GM18870 (cell line): ENCODE measurements around the gene DNAJC5G.
"Not testable (repeated sequence)": the region's sequence is repeated elsewhere in the genome, so short reads cannot be mapped to it uniquely, and the experiment has no call there.

Experiments
- ATAC-seq: cut with Tn5 transposase; IDR thresholded peaks from one replicate; pipeline ENCODE4 v1.9.1; 2021; ENCODE audit warnings: moderate library complexity; ENCODE audit not compliant: unreplicated experiment

The DNAJC5G gene

DNA sequence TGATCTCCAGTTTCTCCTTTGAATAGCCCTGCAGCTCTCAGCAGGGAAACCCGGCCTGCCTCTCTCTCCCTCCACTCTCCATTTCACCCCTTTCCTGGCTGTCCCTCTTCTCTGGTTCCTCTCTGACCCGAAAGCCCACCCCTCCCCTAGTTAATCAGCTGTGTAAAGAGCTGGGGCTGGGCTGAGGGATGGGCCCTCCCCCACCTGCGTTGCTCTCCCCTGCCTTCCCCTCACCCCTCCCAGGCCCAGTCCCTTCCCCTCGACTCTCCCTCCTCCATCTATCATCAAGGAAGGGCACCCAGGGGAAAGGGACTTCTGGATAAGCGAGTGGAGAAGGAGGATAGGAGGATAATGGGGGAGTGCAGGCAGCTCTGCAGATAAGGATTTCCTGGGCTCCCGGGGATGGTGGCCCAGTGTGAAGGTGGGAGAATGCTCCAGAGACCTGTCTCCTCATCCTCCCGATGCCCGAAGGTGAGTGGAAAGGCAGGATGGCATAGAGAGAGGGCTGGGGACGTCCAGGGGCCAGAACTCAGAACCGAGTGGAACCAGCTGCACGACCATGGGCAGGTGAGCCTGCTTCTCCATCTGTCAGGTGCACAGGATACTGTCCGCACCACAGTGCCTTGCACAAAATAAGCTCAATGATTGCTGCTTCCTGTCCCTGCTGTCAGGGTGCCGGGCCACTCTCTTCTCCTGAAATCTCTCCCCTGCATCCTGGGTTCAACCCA lies 24.4 kb upstream of the DNAJC5G start:
- no peak for ATAC-seq

DNA sequence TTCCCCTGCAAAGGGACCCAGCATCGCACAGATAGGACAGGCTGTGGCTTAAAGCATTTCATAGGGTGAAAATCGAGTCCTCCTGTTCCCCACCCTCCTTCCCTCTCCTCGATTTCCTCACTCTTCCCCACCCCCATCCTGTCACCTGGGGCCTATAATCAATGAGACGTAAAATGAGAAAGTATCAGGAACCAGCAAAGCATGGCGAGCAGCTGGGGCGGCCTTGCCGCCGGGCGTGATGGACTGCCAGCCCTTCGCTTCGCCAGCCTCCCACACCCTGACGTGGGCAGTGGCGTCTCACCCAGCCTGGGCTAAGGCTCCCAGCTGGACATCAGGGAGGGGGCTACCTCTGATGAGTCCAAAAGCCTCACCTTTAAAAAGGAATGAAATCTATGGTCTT lies 23.5 kb upstream of the DNAJC5G start:
- no peak for ATAC-seq

- no peak for ATAC-seq
Measured at GRCh38 chr2:27255187-27255586, 20.0 kb upstream of the DNAJC5G start.

- ATAC-seq = no peak
Measured at GRCh38 chr2:27255660-27256059, 19.6 kb upstream of the DNAJC5G start.

- ATAC-seq = no peak
Measured at GRCh38 chr2:27256855-27257454, 18.3 kb upstream of the DNAJC5G start.

DNA sequence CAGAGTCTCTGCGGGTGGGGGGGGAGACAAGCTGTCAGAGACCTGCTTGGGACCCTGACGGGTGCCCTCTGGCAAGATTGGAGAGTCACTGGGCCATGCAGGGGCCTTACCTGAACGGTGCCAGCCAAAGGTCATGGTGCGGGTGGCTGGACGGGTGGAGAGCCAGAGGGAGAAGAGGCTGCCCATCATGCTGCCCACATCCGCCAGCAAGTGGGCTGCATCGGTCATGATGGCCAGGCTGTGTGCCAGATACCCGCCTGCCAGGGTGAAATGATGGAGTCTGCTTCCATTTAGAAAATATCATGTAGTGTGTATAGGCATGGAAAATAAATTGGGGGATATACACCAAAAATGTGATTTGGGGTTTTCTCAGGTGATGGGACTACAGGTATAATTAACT lies 17.2 kb upstream of the DNAJC5G start:
- ATAC-seq = no peak

DNA sequence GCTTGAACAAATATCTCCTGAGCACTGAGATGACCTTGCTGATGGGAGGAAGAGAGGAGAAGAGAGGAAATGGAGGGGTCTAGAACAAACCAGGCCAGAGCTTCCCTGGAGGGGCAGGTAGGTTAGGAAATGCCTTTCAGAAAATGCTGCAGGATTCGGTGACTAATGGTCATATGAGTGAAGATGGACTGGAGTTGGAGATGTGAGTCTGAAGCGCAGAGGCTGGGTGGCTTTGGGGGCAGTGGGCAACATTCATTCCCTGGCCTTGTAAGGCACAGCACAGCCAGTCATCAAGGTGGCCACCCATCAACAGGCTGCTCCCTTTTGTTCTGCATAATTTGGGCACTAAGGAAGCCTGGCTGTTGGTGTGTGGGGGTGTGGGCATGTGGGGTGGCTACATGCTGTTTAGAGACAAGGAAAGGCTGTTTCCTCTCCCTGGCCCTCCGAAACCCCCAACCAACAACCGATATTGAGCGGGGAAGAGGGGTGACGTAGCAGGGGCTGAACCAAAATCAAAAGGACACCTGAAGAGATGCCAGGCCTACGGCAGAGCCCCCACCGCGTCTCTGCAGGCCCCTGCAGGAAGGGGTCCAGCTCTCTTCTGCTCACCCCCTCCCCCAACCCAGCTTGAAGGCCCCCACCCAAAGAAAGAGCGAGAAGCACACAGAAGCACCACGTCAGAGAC lies 13.8 kb upstream of the DNAJC5G start:
- ATAC-seq = no peak

DNA sequence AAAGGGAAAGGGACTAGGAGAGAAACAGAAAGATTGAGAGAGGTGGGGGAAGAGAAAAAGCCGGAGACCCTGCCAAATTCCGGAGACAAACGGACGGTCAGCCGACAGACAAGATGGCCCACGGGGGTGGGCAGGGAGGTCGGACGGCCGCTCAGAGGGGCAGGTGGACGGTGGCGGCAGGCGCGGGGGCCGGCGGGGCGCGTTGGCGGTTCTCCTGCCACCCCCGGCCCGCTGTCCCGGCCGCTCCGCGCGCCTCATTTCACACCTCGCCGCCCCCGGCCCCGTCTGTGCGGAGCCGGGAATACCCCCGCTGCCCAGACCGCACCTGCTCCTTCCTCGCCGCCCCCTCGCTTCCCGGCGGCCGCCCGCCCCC lies 13.3 kb upstream of the DNAJC5G start:
- no peak for ATAC-seq

DNA sequence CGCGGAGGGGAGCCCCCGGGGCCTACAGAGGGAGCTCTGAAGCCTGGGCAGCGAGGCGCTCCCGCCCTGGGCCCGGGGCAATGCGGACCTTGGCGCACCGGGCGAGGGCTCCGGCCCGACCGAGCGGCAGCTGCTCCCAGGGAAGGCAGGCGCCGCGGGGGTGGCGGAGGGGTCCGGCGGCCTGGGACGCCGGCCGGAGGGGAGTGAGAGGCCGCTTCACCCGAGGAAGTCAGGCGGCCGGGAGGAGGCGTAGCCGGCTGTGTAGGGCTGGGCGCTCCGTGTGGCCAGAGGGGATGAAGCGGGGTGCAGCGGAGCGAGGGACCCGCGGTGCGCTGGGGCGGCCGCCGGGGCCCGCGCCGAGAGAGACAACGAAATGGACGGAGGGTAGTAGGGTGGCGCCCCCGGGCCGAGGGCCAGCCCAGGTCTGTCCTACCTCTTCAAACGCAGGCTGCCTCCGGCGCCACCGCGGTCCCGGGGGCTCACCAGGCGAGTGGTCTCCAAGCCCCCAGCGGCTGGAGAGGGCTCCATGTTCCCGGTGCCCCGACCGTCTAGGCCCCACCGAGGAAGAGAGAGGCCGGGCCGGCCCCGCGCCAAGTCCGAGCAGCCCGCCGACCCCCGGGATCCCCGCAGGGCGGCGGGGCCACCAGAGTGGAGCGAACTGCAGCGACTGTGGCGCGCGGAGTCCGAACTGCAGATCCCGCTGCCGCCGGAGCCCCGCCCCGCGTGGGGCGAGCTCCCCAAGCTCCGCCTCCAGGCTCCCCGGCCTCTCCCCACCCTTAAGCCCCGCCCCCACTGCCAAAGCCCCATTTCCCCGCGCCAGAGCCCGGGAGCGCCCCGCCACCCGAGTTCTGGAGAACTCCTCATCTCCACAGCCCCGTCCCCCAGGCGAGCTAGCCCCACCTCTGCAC lies 12.6 kb upstream of the DNAJC5G start, which contains the start of gene SLC30A3:
TSS of gene SLC30A3 (minus strand) at position 669 of the 908 bp plus-strand sequence. CDS start at position 528, 141 bp downstream.
- ATAC-seq = no peak

- no peak for ATAC-seq
Measured at GRCh38 chr2:27263287-27264252, 11.7 kb upstream of the DNAJC5G start.

DNA sequence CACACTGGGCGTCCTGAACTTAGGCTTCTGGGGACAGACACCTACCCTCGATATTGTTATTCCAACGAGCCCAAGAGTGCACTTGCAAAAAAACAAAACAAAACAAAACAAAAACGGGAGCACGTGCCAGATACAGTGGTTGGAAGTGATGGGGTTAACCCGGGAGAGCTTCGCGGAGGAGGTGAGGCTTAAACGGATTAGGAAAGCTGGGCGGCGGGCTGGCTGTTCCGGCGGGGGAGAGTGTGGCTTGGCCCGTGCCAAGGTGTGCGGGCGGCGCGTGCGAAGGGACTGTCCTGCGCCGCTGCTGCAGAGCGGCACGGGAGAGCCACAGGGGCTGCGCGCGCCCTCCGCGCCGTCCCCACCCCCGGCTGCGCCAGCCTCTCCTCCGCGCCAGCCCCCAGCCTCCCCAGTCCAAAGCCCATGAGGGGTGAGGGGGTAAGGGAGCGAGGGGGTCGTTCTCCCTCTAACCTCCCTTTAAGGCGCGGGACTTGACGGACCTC lies 10.9 kb upstream of the DNAJC5G start:
- ATAC-seq = no peak

DNA sequence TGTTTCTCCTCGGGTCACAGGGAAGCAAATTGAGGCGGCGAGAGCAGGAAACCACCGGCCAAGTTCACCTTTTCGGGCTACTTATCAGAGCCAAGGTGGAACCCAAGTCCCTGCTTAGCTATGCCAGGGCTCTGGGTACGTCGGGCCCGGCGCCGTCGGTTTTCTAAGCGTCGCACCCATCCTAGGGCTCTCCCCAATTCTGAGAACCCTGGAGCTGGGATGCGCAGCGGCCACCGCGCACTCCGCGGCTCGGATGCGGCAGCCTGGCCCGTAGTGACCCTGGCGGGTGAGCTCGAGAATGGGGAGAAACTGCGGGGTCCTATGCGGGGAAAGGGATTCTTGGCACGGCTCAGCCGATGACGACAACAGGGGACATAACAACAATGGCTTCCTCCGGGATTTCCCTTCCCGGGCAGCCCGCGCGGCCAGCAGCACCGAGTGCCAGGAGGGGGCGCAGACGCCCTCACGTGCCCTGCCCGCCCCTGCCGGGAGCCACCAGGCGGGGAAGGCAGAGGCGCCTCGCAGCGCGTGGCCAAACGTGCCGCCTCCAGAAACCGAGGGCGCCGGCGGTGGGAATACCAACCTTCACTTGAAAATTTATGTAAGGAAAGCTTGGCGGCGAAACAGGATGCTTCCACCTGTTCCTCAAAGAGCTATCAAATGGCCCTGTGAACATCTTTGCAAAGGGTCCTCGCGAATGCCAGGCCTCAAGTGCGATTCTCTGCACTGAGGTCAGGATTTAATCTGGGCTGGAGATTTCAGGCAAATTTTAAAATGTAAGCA lies 10.3 kb upstream of the DNAJC5G start:
- no peak for ATAC-seq

DNA sequence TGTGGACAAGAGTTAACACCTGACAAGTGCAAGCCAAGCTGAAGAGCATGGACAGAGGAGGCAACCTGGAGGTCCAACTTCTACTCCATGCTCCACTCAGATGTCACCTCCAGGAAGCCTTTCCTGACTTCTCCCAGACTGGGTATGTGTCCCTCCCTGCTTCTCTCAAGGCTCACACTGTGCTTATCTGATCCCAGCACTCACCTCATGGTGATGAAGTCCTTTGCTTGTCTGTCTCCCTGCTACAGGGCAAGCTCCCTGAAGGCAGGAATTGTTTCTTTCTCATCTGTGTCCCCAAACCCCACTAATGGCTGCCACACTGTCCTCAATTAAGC lies 9.7 kb upstream of the DNAJC5G start:
- no peak for ATAC-seq

GRCh38 chr2:27268296-27268695 lies 6.9 kb upstream of the DNAJC5G start:
- ATAC-seq = not testable (repeated sequence)

DNA sequence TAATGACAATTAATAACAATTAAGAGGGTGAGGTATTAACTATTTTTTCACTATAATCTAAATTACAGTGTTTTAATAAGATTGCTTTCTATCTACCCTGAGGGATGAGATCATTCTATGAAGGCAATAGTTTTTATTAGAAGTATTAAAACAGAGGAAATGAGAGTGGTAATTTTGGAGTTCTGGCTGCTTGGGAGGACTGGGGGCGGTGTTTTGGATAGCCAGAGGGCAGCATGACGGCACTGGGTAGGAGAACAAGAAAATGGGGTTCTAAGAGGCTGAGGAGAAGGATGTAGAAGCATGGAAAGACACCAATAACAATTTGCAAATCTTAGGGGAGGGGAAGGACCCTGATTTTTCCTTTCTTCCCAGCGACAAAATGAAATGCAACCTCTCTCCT lies 5.1 kb upstream of the DNAJC5G start:
- ATAC-seq = no peak

DNA sequence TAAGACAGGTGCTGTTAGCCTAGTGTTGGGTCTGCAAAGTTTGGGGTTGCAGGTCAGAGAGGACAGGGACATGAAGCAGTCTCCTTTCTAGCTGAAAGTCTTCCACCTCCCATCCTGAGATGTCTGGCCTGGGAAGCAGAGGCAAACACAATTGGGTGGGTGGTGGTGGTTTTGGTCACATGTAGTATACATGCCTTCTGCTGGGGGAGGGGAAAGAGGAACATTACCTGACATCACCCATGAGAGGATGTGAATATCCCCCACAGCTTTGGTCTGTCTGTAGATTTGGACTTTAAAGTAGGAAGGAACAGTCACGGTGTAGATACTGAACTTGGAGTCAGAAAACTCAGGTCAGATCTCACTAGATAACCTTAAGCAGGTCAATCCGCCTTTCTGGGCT lies 4.6 kb upstream of the DNAJC5G start:
- no peak for ATAC-seq

DNA sequence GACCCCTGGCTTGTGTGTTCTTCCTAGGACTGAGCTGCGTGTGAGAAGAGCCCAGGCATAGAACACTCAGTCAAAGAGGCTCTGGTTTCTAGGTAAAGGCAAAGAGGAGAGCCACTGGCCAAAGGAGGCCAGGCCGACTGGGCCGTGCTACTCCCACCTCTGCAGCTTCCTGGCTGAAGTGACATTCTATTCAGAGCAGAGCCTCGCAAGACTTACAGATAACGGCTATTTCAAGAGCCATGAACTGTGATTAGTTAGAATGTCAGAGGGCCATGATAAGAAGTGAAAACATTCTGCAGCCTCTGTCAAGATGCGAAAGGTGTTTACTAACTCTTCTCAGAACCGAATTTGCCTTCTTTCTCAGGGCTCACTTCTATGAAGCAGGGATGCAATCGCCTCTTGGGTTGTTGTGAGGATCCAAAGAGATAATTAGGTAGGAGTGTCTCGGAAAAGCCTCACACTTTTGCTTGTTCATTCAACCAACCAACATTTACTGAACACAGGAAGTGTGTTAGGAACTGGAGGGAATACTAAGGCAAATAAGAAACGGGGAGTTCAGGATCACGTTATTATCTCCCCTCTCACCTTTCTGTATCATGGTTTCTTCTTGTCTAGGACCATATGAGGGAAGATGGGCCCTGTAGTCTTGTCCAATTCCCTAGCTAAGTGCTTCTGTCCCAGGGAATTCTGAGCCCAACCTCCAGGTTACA lies 3.4 kb upstream of the DNAJC5G start:
- no peak for ATAC-seq
